AML-193 (cell line): Measurements from ENCODE around the gene C3orf49.

Experiments
- DNase-seq, 2 experiments: peaks; one replicate each; lab custom pipeline; 2025; lab: John Stamatoyannopoulos, UW

The C3orf49 gene

GRCh38 chr3:63851287-63851686 is 32.2 kb downstream of the C3orf49 start:
- no peak for DNase-seq

- DNase-seq: no peak
Measured at GRCh38 chr3:63853106-63853505, 34.0 kb downstream of the C3orf49 start.

GRCh38 chr3:63855333-63855940 is 36.3 kb downstream of the C3orf49 start:
- DNase-seq: peak; percentile 27 to 28

GRCh38 chr3:63857311-63857710 is 38.2 kb downstream of the C3orf49 start:
- no peak for DNase-seq

- DNase-seq: no peak
Measured at GRCh38 chr3:63860776-63861175, 41.7 kb downstream of the C3orf49 start.

- DNase-seq: no peak
Measured at GRCh38 chr3:63861306-63861705, 42.2 kb downstream of the C3orf49 start.

GRCh38 chr3:63862804-63863149 is 43.7 kb downstream of the C3orf49 start:
- DNase-seq: no peak

- DNase-seq: peak; percentile 57 to 59
Measured at GRCh38 chr3:63863150-63864007, 44.3 kb downstream of the C3orf49 start, which contains the start of the genes ATXN7 and THOC7. Gene ATXN7 (plus strand): TSS chr3:63863867. CDS start chr3:63912599, 48,732 bp downstream. Gene THOC7 (minus strand): TSS chr3:63863805. CDS start chr3:63863790, 15 bp downstream.

- DNase-seq: peak; percentile 53 to 74
Measured at GRCh38 chr3:63864008-63864964, 45.2 kb downstream of the C3orf49 start.

- no peak for DNase-seq
Measured at GRCh38 chr3:63864965-63865327, 45.8 kb downstream of the C3orf49 start.

GRCh38 chr3:63867225-63867624 is 48.1 kb downstream of the C3orf49 start:
- no peak for DNase-seq

- no peak for DNase-seq
Measured at GRCh38 chr3:63869940-63870614, 51.0 kb downstream of the C3orf49 start.

GRCh38 chr3:63870615-63871005 is 51.5 kb downstream of the C3orf49 start:
- no peak for DNase-seq

- DNase-seq: no peak
Measured at GRCh38 chr3:63872135-63872924, 53.2 kb downstream of the C3orf49 start.

- DNase-seq: peak; percentile 55 to 68
Measured at GRCh38 chr3:63874769-63875168, 55.7 kb downstream of the C3orf49 start.

- DNase-seq: no peak
Measured at GRCh38 chr3:63875510-63875909, 56.4 kb downstream of the C3orf49 start.

GRCh38 chr3:63876260-63876659 is 57.2 kb downstream of the C3orf49 start:
- DNase-seq: no peak

GRCh38 chr3:63877737-63878393 is 58.8 kb downstream of the C3orf49 start:
- no peak for DNase-seq

- no peak for DNase-seq
Measured at GRCh38 chr3:63878394-63879060, 59.4 kb downstream of the C3orf49 start.

GRCh38 chr3:63880653-63881052 is 61.6 kb downstream of the C3orf49 start:
- DNase-seq: no peak
